Astrocyte of the cerebellum (primary cell): ENCODE results near the gene ATAT1.
A peak's percentile ranks its signal among the peaks of the same experiment; 100 is the strongest.

Source experiments
- DNase-seq: peaks from one replicate; pipeline ENCODE4 v3.0.0-alpha.2; 2011; ENCODE audit warnings: low read depth
- H3K4me3 ChIP-seq: 2 replicates; pipeline ENCODE4 v1.5.1; 2011; ENCODE audit warnings: mild to moderate bottlenecking, low read depth, low read length, moderate library complexity
- CTCF ChIP-seq: IDR thresholded peaks from 2 replicates; pipeline ENCODE4 v1.5.1; 2012; ENCODE audit warnings: low read length, low read depth, moderate library complexity, mild to moderate bottlenecking; ENCODE audit errors: missing control alignments
- in situ Hi-C: cut with HindIII; loops from 2 replicates; pipeline ENCODE4 v1.10.0; 2017; ENCODE audit warnings: low sequenced_read_pairs

The ATAT1 gene

GRCh38 chr6:30687659-30688431 is 61.2 kb downstream of the ATAT1 start:
- peak; percentile 43 for TF ChIP-seq CTCF
- H3K4me3 ChIP-seq: peak overlapping the region; percentile 94
- no peak for DNase-seq
- in situ Hi-C loops: no loop called here

GRCh38 chr6:30688569-30688968 is 61.9 kb downstream of the ATAT1 start:
- no peak for TF ChIP-seq CTCF
- in situ Hi-C loops: no loop called here
- no peak for DNase-seq
- peak overlapping the region; percentile 94 for H3K4me3 ChIP-seq

GRCh38 chr6:30689022-30689865 is 62.6 kb downstream of the ATAT1 start:
- no peak for DNase-seq
- TF ChIP-seq CTCF: no peak
- no peak overlapping the region for H3K4me3 ChIP-seq
- in situ Hi-C loops: no loop called here

- TF ChIP-seq CTCF: no peak
- in situ Hi-C loops: no loop called here
- DNase-seq: no peak
- H3K4me3 ChIP-seq: peak overlapping the region; percentile 66
These were observed 63.3 kb downstream of the ATAT1 start for GRCh38 chr6:30689985-30690384.

- peak; percentile 42 for DNase-seq
- no peak for TF ChIP-seq CTCF
- peak within 1 kb of the TSS; percentile 66 for H3K4me3 ChIP-seq
- in situ Hi-C loops: no loop called here
These were observed 63.9 kb downstream of the ATAT1 start, which contains the start of gene NRM for GRCh38 chr6:30690403-30691207. Gene NRM (minus strand): TSS chr6:30690984. CDS start chr6:30690974, 10 bp downstream.

GRCh38 chr6:30691208-30691847 is 64.7 kb downstream of the ATAT1 start:
- no peak for TF ChIP-seq CTCF
- in situ Hi-C loops: no loop called here
- H3K4me3 ChIP-seq: peak overlapping the region; percentile 66
- DNase-seq: no peak
